DMS153 (cell line): ENCODE measurements around the gene CHSY1.

Experiments
- DNase-seq: peaks from one replicate; lab custom pipeline; 2025; lab: John Stamatoyannopoulos, UW

Gene CHSY1

DNA sequence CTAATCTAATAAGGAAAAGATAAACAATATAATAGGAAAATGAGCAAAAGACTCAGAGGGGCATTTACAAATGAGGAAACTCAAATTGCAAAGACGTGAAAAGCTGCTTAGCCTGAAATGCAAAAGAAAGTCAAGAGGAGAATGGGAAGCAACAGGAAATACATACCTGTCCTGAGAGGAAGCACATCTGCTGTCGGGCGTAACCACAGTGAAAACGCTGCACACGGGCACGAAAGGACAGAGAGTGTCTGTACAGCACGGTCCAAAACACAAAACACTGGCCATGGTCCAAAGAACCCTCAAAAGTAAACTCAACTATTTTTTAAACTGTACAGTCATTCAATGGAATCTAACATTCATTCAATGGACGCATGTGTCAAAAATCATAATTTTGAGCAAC lies 100.6 kb downstream of the CHSY1 start:
- DNase-seq = no peak

DNA sequence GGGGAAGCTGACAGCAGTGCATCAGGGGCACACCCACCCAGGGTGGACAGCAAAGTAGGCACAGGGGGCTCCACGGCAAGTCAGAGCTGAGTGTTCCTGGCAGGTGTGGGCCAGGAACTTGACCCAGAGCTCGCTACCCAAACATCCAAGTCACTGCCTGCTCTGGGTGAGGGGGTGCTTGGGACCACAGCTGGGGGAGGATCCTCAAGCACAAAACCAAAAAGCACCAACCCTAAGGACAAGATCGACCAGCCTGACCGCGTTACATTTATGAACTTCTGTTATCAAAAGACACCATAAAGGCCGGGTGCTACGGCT lies 101.2 kb downstream of the CHSY1 start:
- DNase-seq = no peak

DNA sequence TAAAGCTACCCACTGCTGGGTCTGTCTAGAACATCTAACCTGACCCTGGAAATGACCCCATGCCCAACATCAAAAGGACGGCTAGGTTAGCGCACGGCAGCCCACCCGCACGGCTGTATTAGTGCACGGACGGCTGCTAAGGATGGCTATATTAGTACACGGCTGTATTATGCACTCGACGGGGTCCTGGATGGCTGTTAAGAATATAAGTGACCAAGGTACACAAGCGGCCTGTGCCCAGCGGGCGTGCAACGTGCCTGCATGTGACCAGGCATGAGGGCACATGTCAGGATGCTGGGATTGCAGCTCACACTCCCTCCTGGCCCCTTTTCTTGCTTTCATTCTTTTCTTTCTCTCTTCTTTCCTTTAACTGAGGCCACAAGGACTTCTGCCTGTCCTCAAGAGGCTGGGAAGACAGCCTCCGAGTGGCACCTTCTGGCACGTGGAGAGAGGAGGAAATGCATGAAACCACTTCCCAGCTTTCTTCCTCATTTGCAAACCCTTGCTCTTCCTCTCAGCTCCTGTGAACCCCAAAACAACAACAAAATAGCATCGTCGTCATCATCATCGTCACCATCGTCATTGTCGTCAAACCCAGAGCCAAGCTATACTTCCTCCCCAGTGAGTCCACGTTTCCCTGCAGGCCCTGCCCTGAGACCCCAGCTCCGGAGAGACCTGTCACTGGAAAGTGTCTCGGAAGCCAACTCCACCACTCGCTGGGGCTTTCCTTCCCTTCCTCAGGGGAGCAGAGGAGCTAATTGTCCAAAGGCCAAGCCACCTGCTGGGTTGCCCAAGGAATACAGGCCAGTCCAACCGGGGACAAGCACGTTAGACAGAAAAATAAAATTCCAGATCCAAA lies 101.8 kb downstream of the CHSY1 start:
- DNase-seq = no peak

DNA sequence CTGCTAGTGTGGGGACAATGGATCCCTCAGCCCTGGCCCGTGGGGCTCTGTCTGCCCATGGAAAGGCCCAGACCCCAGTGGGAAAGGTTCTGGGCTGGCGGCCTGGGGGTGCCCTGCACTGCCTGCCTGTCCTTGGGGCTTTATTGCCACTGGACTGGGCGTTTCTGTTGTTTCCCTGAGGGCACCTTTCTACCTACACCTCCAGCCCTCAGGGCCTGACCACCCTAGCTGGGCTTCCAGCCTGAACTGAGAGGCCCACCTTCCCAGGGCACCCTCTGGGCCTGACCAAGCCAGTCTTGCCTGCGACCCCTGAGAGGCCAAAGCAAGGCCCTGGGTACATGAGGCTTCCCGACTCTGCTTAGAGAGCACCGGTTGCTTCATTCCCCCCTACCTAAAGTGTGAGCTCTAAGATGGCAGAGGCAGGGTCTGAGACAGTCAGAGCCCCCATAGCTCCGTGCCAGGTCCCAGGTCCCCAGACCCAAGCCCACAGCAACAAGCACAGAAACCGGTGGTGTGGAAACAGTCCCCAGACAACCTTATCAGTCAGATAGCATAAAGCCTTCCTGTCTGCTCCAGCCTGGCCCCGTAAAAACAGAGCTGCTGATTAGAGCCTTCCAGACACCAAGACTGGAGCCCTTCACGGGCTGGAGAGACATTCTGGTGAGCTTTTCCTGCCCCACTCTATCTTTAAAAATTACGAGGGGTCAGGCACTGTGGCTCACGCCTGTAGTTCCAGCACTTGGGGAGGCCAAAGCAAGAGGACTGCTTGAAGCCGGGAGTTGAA lies 102.8 kb downstream of the CHSY1 start:
- no peak for DNase-seq

DNA sequence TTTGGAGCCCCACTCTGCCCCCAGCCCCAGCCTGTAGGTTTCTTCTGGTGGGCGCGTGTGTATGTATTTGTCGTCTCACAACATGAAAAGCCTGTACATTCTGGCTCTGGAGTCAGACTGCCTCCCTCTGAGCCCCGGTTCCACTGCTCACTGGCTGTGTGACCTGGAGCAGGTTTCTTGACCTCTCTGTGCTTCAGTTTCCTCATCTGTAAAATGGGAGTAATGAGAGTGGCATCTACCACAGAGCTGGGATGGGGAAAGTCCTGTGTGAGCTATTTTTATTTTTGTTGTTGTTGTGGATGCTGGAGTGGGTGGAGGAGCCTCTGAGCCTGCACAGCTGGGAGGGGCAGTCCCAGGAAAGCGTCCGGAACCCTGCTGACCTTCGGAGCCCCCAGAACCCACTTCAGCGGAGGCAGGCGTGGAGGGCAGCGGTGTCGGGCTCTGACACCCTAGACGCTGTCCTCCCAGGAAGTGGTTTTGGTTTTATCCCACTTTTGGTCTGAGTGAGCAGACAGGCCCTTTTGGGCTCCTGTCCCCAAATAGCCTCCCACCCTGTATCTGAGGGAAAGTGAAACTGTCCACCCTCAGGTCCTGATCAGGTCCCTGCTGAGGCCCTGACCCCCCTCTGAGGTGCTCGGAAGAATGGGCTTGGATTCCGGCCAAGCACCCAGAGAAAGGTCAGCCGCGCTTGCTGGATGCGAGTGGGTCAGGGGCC lies 103.5 kb downstream of the CHSY1 start:
- DNase-seq = no peak

DNA sequence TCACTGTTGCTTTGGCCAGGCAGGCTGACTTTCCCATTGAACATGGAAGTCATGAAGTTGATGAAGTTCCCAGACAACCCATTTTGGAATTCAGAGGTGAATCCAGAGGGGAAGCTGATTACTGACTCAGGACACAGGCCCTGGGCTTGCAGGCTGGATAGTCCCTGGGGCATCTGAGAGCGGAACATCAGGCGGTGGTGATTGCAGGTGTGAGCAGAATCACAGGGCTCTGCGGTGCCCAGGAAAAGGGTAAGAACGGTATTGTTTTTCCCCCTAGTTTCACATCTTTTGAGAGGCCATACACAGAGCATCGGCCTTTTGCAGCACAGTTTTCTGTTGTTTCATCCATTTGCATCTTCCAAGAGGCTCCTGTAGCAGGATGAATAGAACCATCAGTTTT lies 104.7 kb downstream of the CHSY1 start:
- DNase-seq = no peak

DNA sequence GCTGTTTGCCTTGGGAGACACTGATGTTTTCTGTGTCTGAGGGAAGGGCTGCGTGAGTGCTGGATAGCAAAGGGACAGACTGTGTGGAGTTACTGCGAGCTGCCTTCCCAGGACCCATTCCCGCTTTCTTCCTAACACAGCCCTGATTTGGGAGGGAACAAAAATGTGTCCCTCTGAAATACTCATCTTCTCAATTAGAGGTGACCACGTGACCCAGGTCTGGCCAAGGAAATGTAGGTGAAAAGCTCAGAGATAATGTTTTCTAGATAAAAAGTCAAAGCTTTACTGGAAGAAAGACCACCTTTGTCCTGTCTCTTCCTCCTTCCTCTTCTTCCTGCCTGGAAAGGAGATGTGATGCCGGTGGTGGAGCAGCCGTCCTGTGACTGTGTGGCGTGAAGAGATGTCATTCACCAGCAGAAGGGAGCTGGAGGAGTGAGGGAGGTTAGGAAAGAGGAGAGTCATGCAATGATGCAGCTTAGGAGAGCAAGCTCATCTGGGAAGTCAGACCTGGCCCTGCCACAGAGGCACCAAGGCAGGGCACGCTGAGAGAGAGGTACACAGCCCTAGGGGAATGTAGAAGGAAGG lies 105.6 kb downstream of the CHSY1 start:
- no peak for DNase-seq

DNA sequence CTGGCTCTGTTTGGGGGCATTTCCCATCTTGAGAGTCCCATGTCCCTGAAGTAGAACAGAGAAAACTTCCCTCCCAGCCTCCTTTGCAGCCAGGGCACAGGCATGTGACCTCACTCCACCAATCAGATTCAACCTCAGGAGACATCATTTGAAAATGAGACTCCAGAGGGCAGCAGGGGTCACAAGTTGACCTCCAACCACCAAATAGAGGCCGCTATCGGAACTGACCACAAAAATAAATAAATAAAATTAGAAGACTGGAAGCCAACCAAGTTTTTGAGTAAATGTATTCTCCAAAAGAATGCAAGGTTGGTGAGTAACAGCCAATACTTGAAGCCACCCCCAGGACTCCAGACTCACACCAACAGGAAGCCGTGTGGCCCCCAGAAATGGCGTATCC lies 106.5 kb downstream of the CHSY1 start:
- DNase-seq = no peak

DNA sequence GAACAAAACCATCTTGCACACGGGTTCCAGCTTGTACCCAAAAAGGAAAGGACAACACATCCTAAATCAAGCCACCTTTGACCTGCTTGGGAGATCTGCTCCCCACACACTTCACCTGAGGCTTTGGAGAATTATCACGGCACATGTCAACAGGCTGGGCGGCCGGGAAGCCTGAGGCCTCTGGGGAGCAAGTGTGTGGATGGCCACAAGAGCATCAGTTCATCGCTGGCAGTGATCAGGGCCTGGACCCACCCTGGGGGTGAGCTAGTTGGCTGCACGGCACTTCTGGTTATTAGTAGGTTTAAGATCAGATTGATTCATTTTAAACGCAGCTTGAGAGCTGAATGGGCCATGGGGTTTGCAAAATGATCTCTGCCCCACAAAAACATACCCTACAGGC lies 108.5 kb downstream of the CHSY1 start:
- DNase-seq = no peak

DNA sequence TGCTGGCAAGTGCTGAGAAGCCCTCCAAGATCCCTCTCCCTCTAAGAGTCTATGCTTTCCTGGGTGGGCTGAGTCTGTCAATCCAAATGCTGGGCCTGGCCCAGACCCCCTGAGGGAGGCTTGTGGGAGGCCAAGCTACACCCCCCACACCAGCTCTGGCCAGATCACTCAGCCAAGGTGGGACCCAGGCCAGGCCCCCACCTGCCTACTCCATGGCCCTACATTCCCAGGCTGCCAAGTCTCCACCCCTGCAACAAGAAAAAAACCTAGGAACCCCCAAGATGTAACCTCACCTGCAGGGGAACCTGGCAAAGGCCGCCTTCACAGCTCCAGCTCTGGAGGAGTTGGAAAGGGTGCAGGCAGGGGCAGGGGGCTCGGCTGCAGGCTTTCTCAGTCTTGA lies 109.1 kb downstream of the CHSY1 start:
- DNase-seq = no peak

DNA sequence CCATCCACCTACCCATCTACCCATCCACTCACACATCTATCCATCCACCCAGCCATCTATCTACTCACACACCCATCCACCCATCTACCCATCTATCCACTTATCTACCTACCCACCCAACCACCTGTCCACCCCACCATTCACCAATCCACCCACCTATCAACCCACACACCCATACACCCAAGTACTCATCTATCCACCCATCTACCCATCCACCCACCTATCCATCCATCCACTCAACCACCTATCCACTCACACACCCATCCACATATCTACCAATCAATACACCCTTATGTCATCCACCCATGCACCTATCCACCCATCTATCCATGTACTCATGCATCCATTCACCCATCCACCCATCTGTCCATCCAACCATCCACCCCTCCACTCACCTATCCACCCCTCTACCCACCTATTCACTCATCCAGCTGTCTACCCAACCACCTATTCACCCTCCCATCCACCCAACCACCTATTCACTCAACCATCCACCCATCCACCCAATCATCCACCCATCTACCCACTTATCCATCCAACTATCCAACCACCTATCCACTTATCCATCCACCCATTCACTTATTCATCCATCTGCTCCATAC lies 109.8 kb downstream of the CHSY1 start:
- DNase-seq = no peak

DNA sequence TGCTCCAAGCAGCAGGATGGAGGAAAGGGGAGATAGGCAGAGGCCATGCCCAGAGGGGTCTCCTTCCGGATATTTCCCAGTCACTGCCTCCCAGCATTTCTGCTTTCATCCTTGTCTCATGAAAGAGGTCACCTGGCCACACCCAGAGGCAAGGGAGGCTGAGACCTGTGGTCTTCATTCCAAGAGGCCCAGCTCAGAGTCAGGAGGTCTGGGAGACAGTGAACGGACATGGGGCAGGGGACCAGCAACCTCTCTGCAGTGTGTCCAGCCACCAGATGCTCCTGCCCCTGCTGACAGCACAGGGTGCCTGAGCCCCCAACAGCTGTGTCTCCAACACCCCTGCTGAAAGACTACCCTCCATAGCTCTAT lies 111.2 kb downstream of the CHSY1 start:
- no peak for DNase-seq

DNA sequence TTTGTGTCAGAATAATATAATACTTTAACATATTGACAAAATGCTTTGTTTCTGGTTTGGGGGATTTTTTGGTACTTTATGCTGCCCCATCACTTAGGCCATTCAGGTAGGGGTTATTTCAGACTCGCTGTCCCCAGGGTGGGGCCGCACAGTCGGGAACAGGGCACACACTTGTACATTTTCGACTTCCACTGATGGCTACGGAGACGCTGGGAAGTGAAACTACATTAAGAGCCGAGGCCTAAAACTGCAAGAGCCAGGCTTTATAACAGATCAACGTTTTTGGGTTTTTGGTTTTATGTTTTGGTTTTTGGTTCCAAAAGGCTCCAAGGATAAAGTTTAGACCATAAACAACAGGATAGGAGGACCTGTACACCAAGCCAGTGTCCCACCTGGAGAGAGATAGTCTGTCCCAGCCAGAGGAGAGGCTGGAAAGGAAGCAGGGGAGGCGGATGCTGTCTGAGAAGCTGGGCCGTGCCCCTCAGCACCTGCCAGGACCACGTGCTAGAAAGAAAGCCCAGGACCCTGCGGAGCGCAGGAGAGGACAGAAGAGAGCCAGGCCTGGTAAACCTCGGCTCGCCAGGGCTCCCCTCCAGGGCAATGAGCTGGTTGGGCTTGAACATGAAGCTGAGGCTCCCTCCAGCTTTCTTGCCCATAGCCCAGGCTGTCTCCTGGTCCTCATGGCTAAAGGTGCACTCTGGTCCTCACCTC lies 111.7 kb downstream of the CHSY1 start:
- DNase-seq = no peak

DNA sequence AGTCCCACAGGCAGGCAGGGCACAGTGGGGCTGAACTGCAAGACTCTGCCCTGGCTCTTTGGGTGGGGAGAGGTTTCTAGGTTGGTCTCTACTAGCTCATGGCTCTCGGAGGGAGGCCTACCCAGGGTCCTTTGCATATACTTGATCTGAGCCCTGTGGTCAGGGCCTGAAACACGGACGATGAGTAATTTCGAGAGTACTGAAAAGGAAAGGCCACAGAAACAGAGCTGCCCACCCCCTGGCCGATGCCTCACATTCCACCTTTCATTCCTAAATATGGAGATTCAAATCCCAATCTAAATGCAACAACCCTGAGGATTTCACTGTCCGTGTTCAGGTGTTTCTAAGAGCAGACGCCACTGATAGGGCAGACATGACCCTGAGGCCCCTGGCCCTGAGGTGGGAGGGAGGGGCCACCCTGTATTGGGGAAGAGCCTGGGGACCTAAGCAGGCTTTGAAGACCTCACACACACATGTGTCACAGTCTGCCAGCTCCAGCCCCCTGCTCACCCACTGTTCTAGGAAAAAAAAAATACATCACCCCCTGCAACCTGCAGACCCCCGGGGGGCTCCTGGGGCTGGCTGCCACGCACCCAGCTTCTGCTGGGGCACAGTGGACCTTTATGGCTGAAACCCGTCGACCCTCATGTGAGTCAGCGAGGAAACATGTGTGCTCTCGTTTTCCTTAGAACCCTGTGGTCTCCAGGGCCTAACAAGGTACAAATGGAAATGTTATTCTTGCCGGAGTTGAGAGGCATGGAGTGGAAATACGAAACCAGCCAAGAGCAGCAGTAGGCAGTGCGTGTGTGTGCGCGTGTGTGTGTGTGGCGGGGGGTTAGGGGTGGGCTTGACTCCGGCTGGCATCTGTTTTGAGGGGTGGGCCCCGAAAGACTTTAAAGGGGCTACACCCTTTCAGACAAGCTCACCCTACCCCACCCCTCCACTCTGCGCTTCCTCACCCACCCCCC lies 112.7 kb downstream of the CHSY1 start:
- DNase-seq = no peak

DNA sequence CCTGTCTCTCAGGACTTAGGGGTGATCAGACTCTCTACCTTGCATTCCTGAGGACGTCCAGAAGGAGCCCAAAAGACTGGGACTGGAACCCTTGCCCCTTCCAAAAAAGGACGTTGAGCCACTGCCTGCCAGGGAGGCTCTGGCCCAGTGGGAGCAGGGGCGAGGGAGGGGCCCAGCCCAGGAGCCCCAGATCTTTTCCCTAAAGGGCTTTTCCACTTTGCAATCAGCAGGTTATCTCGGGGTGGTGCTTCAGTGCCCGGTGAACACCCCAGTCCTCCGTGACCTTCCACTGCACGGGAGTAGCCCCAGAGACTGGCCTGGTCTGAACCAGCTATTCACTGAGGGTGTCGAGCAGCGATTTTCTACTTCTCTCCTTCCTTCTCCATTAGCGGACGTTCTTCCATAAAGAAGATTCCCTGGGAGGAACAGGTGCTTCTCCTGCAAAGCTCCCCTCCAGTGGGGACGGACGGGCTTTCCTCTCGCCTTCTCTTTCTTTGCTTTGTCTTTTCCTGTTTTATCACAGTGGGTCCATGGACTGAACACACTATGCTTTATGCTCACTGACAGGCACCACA lies 113.7 kb downstream of the CHSY1 start:
- DNase-seq = no peak

DNA sequence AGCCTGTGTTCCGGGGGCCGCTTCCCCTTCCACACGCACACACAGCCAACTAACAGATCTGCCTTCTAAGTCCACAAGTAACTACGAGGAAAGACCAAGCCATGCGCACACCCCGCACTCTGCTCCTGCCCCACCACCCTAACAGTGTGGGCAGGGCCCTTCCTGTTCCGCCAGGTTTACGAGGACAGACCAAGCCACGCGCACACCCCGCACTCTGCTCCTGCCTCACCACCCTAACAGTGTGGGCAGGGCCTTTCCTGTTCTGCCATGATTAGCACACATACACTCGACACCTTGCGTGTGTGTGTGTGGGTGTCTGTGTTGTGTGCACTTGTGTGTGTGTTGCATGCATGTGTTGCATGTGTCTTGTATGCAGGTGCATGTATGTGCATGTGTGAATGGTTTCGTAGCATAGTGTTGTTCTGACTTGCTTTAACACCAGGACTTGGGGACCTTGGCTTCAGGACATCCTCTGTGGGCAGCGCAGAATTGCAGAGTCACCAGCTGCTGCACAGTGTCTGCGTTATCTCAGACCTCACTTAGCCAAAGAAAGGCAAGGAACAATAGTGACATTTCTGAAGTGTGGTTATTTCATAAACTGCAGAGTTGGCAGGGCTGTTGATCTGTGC lies 114.4 kb downstream of the CHSY1 start:
- no peak for DNase-seq

DNA sequence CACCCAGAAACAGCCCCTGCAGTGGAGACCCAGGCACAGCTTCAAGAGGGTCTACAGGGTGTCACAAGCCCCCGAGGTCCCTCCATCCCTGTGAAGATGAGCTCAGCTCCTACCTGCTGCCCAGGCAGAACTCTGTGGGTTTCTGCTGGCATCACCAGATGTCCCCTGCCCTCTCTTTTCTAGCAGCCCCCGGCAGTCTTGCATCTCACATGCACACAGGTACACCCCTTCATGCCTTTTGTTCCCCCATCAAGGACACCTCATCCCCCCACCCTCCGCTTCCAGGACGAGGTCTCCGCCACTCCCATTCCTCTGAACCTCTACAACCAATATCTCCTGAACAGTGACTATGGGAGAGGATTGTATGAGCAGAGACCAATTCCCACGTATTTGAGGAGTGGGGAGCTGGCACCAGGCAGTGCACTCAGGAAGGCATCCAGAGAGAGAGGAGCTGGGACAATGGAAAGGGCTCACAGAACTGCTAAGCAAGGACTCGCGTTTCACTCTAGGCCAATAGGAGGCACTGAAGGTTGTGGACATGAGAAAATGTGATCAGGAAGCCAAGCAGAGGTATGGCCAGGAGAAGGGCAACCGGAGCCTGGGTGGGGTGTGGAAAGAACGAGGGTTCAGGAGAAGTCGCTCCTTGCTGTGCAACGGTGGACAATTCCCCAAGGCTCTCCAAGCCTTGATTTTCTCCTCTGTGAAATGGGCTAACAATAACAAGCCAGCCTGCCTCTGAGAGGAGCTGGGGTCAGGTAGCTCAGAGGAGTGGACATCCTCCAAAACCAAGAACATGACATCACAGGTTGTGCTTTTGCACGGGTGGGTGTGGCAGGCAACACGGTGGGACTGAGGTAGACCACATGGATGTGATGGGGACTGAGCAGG lies 115.2 kb downstream of the CHSY1 start:
- DNase-seq = no peak

DNA sequence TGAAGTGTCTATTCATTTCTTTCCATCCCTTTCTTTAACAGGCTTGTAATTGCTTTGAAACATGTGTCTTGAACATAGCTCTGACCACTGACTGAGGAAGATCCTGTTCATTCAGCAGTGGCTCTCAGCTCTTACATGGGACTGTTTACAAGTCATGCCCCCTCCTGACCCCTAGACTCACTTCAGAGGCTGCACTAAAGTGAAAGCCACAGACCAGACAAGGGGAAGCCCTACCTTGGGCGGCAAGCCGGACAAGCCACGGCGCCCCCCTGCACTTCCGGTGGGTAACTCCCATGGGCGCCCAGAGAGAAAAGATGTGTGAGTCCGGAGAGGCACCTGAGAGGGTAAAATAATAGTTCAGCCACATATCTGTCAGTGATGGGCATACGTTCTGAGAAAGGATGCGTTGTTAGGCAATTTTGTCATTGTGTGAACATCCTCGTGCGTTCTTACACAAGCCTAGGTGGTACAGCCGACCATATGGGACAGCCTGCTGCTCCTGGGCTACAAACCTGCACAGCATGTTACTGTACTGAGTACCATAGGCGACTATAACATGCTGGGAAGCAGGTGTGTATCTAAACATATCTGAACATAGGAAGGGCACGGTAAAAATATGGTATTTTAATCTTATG lies 116.2 kb downstream of the CHSY1 start:
- DNase-seq = no peak
